ENCODE results near the gene TLR8.

TLR8 gene

GRCh38 chrX:12906046-12906761 is at the start of gene TLR8:
Gene TLR8, plus strand, starts transcription at chrX:12906620. Its CDS starts 87 bp downstream, at chrX:12906707.
- DNase-seq (ENCODE audit: low read depth, low spot score) = no peak

GRCh38 chrX:12865359-12865758 is 41.1 kb upstream of the TLR8 start:
- DNase-seq (ENCODE audit: low read depth, low spot score) = no peak

- DNase-seq (ENCODE audit: low read depth, low spot score) = no peak
These were observed 39.7 kb upstream of the TLR8 start, which contains the start of gene TLR7 for GRCh38 chrX:12866451-12867377. Gene TLR7, plus strand, starts transcription at chrX:12867072. Its CDS starts 507 bp downstream, at chrX:12867579.

DNA sequence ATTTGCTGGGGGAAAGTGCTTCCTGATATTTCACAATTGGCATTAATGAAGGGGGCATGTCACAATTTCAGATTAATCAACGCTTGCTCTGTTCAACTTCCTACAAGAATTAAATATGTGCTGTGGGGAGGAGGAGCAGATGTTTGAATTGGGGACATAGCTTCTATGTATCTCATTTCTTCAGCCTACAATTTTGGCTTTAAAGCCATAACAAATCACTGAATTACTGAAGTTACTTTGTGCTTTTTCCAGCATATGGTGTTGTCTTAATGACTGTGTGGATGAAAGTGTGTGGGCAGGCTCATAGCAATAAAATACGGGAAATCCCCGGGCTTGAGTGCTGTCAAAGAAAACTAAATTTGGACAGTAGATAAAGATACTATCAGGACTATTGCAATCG is 38.7 kb upstream of the TLR8 start:
- DNase-seq (ENCODE audit: low read depth, low spot score) = no peak

GRCh38 chrX:12868747-12869146 is 37.7 kb upstream of the TLR8 start:
- no peak for DNase-seq (ENCODE audit: low read depth, low spot score)

- DNase-seq (ENCODE audit: low read depth, low spot score) = no peak
These were observed 35.2 kb upstream of the TLR8 start for GRCh38 chrX:12871257-12871656.

DNA sequence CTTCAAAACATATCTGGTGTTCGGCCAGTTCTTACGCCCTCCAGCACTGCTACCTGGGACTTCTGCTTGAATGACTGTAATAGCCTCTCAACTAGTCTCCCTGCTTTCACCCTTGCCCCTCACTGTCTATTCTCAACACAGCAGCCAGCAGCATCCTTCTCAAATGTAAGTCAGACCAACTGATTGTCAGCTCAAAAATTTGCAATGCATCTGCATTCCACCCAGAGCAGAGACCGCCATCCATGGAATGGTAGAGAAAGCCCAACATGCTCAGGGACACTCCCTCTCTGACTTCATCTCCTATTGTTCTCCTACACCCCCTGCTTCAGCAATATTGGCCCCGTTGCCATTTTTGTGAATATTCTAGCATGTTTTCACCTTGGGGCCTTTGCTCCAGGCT is 33.7 kb upstream of the TLR8 start:
- DNase-seq (ENCODE audit: low read depth, low spot score) = no peak

- DNase-seq (ENCODE audit: low read depth, low spot score) = no peak
These were observed 31.8 kb upstream of the TLR8 start for GRCh38 chrX:12874581-12874980.

DNA sequence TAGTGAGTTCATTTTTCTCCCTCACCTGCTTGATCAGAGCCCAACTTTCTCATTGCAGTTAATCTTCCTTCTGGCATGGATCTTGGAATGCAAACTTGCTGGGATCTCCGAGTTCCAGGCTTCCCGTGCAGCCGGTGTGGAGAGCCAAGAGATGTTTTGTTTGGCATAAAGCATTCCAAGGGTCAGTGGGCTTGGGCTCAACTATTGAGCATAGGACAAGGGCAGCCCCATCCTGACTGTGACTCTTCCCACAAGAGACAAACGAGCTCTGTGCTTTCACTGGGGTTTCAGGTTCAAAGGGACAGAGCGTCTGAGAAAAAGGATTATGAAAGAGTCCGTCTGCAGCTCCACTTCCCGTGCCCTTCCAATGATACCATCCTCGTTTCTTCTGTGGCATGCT is 29.0 kb upstream of the TLR8 start:
- no peak for DNase-seq (ENCODE audit: low read depth, low spot score)

GRCh38 chrX:12878536-12878935 is 27.9 kb upstream of the TLR8 start:
- no peak for DNase-seq (ENCODE audit: low read depth, low spot score)

GRCh38 chrX:12881914-12882313 is 24.5 kb upstream of the TLR8 start:
- no peak for DNase-seq (ENCODE audit: low read depth, low spot score)

DNA sequence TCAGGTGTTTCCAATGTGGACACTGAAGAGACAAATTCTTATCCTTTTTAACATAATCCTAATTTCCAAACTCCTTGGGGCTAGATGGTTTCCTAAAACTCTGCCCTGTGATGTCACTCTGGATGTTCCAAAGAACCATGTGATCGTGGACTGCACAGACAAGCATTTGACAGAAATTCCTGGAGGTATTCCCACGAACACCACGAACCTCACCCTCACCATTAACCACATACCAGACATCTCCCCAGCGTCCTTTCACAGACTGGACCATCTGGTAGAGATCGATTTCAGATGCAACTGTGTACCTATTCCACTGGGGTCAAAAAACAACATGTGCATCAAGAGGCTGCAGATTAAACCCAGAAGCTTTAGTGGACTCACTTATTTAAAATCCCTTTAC is 20.9 kb upstream of the TLR8 start:
- DNase-seq (ENCODE audit: low read depth, low spot score) = no peak

- no peak for DNase-seq (ENCODE audit: low read depth, low spot score)
These were observed 19.9 kb upstream of the TLR8 start for GRCh38 chrX:12886545-12886944.

GRCh38 chrX:12887141-12887540 is 19.3 kb upstream of the TLR8 start:
- DNase-seq (ENCODE audit: low read depth, low spot score) = no peak

GRCh38 chrX:12887767-12888166 is 18.7 kb upstream of the TLR8 start:
- no peak for DNase-seq (ENCODE audit: low read depth, low spot score)

DNA sequence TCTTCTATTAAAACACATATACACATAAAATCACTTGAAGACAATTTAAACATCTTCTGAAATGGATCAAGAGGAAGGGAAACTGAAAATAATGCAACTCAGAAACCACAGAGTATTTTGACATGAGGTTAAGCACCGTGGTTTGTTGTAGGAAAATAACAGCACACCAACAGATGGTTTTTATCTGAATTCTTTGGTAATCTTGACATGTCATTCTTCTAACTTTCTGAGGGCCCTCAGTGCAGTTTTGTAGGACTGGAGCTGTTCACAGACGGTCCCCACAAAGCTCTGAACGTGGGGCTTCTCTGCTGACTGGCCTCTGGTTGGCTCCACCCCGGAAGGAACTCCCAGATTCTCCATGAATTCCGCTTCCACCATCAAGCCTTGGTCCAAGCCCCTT is 16.0 kb upstream of the TLR8 start:
- no peak for DNase-seq (ENCODE audit: low read depth, low spot score)

- DNase-seq (ENCODE audit: low read depth, low spot score) = no peak
These were observed 15.2 kb upstream of the TLR8 start for GRCh38 chrX:12891171-12891570.

- no peak for DNase-seq (ENCODE audit: low read depth, low spot score)
These were observed 14.4 kb upstream of the TLR8 start for GRCh38 chrX:12891915-12892506.

- no peak for DNase-seq (ENCODE audit: low read depth, low spot score)
These were observed 13.7 kb upstream of the TLR8 start for GRCh38 chrX:12892716-12893115.

- no peak for DNase-seq (ENCODE audit: low read depth, low spot score)
These were observed 12.1 kb upstream of the TLR8 start for GRCh38 chrX:12894074-12895030.

- no peak for DNase-seq (ENCODE audit: low read depth, low spot score)
These were observed 10.6 kb upstream of the TLR8 start for GRCh38 chrX:12895866-12896265.

Data from activated CD4-positive, CD25-positive, alpha-beta regulatory T cell treated with anti-CD3 and anti-CD28 coated beads, Interleukin-2, amount 50 U/mL, for 16 hours (primary cell).